HPDE6-E6E7 (cell line): ENCODE results near the gene SPX.

Experiments used
- DNase-seq: peaks from one replicate; pipeline ENCODE4 v3.0.0; 2011; ENCODE audit warnings: missing footprints; ENCODE audit errors: extremely low spot score

Gene SPX

GRCh38 chr12:21538061-21538653 is 12.1 kb downstream of the SPX start:
- DNase-seq = no peak

GRCh38 chr12:21539797-21540196 is 13.7 kb downstream of the SPX start:
- DNase-seq = no peak

GRCh38 chr12:21541773-21542172 is 15.7 kb downstream of the SPX start:
- no peak for DNase-seq

- DNase-seq = no peak
Measured at GRCh38 chr12:21542403-21542802, 16.3 kb downstream of the SPX start.

- DNase-seq = no peak
Measured at GRCh38 chr12:21543151-21543550, 17.1 kb downstream of the SPX start.

GRCh38 chr12:21545557-21545956 is 19.5 kb downstream of the SPX start:
- no peak for DNase-seq

GRCh38 chr12:21546716-21547115 is 20.6 kb downstream of the SPX start:
- DNase-seq = no peak

- no peak for DNase-seq
Measured at GRCh38 chr12:21547437-21547836, 21.3 kb downstream of the SPX start.

GRCh38 chr12:21551841-21552465 is 25.9 kb downstream of the SPX start:
- no peak for DNase-seq

- no peak for DNase-seq
Measured at GRCh38 chr12:21552635-21553328, 26.7 kb downstream of the SPX start.

- no peak for DNase-seq
Measured at GRCh38 chr12:21553329-21553675, 27.2 kb downstream of the SPX start.

- no peak for DNase-seq
Measured at GRCh38 chr12:21558100-21558679, 32.1 kb downstream of the SPX start.

- DNase-seq = peak; percentile 21
Measured at GRCh38 chr12:21559855-21560569, 33.9 kb downstream of the SPX start.

GRCh38 chr12:21561158-21561557 is 35.1 kb downstream of the SPX start:
- no peak for DNase-seq

GRCh38 chr12:21562859-21563258 is 36.8 kb downstream of the SPX start:
- DNase-seq = no peak

GRCh38 chr12:21566223-21566906 is 40.3 kb downstream of the SPX start:
- no peak for DNase-seq

- DNase-seq = no peak
Measured at GRCh38 chr12:21566907-21567394, 40.9 kb downstream of the SPX start.

GRCh38 chr12:21568115-21568514 is 42.0 kb downstream of the SPX start:
- DNase-seq = no peak

GRCh38 chr12:21571046-21571445 is 45.0 kb downstream of the SPX start:
- DNase-seq = no peak

GRCh38 chr12:21573733-21574358 is 47.8 kb downstream of the SPX start:
- no peak for DNase-seq

GRCh38 chr12:21576431-21576830 is 50.3 kb downstream of the SPX start:
- no peak for DNase-seq
